Suppressor macrophage treated with lipopolysaccharide for 1 hour (primary cell): Measurements from ENCODE around the gene VIPAS39.

ENCODE experiments used
- DNase-seq, 3 donors: peaks; one replicate each; pipeline ENCODE4 v3.0.0-alpha.2; 2020 to 2022

VIPAS39 gene

DNA sequence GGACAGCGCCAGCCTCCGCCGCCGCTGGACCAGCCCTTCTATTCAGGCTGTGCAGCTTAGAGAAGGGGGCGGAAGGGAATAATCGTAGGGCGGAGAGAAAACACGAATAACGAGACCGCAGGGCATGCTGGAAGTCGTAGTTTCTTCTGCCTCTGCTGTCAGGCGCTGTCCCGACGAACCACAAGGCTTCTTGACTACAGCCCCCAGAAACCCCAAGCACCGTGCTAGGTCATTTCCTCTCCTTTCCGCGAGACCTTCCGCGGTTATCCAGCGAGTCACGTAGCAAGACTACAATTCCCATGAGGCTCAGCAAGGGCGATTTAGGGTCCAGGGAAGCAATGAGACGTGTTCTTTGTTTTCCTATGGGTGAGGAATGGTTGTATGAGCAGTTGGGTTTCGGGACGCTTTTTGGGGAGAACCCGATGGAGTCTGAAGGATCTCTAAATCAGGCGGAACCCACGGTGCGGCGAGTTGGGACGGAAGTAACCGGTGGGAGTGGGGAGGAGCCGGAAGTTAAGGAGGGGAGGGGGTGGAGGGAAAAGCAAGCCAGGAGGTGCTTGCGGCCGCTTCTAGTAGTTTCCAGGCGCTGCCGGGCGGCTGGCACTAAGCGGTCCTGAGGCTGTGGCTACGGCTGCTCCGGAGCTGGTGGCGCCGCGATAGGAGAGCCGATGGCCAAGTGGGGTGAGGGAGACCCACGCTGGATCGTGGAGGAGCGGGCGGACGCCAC lies at the start of gene VIPAS39, which contains the start of gene AHSA1:
Gene VIPAS39 (minus strand): TSS at position 80 of the 727 bp plus-strand sequence. CDS start 3,499 bp downstream, outside the sequence.
Gene AHSA1 (plus strand): TSS at position 572 of the 727 bp plus-strand sequence. CDS start 97 bp downstream, at position 669.
- DNase-seq = peak; percentile 97 to 99 (median 98)

DNA sequence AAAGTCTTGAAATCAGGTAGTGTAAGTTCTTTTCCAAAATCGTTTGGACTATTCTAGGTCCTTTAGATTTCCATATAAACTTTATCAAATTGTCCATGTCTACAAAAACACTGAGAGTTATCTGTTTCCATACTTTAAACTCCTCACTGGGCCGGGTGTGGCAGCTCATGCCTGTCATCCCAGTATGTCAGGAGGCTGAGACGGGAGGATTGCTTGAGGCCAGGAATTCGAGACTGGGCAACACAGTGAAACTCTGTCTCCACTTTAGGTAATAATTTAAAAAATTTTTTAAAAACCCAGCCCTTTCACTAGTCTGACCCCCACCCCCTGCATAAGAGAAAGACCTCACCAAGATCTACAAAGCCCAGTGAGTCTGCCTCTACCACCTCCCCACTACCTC lies 47.6 kb upstream of the VIPAS39 start:
- DNase-seq = no peak

DNA sequence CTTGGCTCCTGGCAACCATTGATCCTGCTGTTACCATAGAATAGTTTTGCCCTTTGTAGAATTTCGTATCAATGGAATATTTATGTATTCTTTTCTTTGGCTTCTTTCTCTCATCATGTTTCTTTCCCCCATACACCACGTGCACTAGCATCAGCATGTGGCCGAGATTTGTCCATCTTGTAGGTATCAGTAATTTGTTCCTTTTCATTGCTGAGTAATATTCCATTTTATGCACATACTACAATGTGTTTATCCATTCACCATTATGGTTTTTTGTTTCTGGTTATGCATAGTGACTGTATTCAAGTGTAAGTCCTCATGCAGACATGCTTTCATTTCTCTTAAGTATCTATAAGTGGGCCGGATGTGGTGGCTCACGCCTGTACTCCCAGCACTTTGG lies 45.7 kb upstream of the VIPAS39 start:
- DNase-seq = no peak

DNA sequence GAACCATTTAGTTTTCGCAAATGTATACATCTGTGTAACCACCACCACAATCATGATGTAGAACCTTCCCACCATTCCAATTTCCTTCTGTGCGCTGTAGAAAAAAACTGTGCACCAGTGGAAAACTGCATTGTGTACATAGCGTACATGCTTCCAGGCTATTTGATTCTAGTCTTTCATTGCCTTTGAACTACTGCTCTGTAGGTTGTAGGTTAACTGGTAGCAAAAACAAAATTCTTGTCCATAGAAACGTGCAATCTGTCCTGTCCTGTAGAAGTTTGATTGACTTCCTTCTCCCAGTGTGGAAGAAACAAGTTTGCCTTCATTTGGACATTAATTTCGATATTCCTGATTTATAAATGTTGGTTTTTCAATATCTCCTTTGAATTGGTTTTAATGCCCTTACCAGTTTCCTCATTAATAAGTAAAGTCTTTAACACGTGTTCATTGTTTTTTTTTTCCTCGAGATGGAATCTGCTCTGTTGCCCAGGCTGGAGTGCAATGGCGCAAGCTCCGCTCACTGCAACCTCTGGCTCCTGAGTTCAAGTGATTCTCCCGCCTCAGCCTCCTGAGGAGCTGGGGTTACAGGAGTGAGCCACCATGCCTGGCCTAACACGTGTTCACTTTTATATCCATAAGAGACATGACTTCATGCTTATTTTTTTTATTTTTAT lies 44.8 kb upstream of the VIPAS39 start:
- DNase-seq = no peak

DNA sequence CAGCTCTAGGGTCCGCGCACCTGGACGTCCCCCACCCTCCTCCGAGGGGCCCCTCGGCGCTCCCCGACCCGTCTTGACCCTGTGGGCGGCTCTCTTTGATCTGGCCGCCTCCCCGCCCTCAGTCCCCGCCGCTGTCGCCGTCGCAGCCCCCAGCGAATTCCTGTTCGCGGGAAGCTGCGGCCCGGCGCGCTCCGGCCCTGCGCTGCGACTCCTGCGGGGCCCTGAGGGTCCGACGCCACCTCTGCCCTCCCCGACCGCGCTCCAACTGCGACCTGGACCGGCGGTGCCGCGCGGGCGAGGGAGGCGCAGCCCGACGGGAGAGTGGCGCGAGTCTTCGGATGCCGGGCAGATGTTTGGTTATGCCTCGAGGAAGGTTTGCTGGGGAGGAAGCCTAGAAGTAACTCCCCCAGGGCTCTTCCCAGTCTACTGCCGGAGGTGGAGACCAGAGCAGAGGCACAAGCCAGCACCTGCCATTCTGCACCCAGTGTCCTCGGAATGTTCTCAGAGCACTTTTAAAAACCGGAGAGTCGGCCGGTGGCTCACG lies 41.7 kb upstream of the VIPAS39 start:
- DNase-seq = peak in 2 of 3 donors; percentile 8 to 32

DNA sequence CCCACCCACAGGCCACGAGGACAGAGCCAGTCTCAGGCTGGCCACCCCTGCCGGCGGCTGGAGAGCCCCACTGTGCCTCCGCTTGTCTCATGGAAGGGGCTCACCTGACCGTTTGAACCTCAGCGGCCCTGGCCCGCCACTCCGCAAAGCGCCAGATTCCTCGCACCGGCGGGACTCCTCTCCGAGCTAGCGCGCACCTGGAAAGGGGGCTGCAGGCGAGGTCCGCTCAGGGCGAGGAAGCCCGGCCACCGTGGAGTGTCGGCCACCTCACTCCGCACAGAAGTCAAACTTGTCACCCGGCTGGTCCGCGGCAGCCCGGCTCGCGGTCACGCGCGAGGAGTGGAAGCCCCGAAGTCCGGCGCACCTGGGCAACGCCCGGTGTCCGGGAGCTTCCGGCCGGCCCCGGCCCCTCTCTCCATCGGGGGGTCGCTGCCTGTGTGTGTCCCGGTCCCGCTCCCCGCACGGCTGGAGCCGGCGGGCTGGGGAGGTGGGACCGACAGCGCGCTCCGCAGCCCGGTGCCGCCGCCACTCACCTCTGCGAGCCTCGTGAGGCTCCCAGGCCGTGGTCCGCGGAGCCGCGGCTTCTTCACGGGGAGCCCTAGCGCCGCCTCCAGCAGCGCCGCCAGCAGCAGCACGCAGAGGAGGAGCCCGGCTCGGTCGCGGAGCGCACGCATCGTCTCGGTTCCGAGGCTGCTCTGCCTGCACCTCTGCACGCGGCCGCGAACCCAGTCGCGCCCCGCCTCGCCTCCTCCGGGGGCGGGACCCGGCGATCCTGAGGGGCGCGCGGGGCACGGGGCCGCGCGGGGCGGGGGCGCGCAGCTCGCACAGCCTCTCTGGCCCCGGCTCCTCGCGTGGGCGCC lies 40.9 kb upstream of the VIPAS39 start, which contains the start of gene ISM2:
Gene ISM2 (minus strand): TSS at position 697 of the 860 bp plus-strand sequence. CDS start 23 bp downstream, at position 674.
- DNase-seq = peak; percentile 39 to 58 (median 45)

DNA sequence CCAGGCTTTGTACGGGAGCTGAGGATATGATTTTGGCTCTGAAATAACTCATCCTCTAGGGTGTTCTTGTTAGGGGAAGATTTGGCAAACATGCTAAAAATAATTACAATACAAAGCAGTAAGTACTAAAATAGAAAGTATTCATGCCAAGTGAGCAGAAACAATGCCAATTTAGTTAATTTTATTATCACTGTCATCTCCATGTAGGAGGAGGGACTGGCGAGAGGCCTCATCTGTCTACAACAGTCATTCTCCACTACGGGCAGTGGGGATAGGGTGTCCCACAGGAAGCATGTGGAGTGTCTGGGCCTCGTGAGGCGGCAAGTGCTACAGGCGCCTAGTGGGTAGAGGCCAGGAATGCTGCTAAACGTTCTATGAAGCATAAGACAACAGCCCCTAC lies 37.9 kb upstream of the VIPAS39 start:
- DNase-seq = no peak

DNA sequence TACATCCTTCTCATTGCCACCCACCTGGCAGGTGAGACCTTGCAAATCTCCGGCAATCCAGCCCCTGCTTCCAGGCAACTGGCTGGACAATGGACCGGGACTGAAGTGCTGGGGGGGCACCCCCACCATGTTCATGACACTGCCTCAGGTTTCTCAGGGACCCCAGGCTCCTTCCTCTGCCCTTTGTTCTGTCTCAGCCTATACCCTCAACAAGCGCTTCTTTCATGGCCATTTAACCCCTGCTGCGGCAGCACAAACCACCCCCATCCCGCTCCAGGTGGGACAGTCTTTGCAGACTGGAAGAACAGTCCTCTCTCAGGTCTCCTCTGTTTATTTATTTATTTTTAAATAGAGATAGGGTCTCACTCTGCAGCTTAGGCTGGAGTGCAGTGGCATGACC lies 33.7 kb upstream of the VIPAS39 start:
- no peak for DNase-seq

DNA sequence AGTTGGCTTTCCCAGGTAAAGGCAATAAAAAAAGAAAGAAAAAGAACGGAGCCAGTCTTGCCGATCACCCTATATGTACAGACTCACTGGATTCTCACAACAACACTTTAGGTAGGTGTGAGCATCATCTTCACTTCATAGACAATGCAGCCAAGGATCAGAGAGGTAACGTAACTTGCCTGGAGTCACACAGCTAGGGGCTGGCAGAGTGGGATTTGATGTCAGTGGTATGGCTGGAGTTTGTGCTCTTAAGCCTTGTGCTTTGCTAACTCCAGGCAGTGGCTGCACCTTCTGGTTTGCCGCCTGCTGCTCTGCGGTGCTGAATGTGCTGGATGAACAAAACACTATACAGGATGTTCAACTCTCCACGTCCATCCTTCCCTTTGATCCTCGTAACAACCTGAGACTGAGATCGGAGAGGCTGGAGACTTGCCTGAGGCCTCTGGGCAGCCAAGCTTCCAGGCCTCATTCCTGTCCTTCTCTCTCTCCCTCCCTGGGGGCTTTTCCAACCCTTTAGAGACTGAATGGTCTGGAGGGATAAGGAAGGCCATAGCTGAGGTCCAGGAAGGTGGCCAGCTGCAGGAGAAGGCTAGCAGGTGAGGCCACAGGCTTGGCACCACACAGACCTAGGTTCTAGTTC lies 33.1 kb upstream of the VIPAS39 start:
- DNase-seq = no peak

DNA sequence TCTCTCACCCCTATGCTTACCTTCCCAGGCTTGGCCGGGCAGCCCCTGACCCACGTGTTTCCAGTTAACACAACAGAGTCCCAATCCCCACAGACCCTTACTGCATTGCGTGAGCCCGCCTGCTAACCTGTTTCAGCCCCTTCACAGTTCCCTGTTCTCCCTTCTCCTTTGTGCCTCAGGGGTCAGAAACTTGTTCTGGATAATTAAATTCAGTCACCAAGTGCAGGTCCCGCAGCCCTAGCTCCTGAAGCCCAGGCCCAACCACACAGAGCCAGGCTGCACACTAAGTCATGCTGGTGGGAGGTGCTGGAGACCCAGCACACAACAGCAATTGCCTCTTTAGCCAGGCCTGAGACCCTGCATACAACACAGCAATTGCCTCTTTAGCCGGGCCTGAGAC lies 31.6 kb upstream of the VIPAS39 start:
- DNase-seq = no peak

DNA sequence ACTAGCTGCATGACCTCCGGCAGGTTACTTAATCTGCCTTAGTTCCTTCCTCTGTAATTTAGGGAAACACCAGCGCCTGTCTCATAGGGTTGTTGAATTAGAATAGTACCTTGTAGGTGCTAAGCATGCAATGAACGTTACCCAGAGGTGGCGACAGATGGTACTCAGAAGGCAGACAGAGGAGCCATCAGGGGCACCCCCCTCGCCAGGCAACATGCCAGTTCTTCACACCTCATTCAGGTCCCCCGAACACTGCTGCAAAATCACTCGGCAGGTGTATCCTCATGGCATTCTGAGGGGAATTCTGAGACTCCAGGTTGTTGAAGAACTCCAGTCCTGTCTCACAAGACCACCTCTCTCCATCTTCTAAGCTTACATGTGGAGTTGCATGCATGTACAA lies 31.2 kb upstream of the VIPAS39 start:
- no peak for DNase-seq

DNA sequence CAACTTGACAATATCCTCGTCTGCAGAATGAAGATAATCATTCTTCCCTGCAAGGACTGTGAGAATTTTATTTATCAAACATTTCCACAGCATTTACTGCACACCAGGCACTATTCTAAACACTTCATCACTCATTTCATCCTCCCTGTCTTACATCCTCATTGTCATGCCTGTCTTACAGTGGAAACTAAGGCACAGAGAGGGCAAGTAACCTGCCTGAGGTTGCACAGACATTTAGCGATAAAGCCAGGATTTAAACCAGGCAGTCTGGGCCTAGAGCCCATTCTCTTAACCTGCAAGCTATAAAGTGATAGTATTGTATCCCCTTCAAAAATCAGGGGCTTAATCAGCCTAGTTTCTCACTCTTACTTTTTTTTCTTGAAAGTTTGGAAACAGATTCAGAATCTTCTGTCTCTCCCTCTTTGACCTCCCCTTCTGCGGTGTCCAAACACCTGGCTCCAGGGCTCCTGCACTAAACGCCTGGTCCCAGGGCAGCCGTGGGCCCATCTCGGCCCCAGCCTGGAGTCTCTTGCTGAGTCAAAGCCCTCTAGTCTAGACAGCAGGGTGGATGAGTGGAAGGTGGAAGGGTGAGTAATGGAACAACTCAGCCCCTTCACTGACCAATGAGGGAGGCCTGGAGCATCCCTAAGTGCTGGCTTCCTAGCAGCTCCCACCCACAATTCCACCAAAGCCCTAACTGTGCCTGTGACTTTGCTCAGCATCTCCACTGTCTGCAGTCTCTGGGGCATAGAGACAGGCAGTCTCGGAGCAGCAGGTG lies 28.7 kb upstream of the VIPAS39 start:
- no peak for DNase-seq

DNA sequence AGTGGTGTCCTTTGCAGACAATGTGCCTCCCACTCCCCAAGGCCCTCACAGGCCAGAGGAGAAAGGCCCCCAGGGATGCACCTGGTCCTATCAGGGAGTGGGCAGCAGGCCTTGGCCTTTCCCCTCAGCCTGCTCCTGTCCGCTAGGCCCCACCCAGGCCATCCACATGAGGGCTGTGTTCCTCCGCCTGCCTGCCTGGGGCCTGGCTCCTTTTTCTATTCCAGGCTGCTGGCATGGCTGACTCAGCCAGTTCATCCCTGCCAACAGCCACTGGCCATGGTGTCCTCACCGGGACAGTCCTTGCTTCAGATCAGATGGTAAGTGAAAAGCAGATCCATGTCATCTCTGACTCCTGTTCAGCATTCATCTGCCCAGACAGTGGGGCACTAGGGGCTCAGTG lies 27.9 kb upstream of the VIPAS39 start:
- DNase-seq = no peak

DNA sequence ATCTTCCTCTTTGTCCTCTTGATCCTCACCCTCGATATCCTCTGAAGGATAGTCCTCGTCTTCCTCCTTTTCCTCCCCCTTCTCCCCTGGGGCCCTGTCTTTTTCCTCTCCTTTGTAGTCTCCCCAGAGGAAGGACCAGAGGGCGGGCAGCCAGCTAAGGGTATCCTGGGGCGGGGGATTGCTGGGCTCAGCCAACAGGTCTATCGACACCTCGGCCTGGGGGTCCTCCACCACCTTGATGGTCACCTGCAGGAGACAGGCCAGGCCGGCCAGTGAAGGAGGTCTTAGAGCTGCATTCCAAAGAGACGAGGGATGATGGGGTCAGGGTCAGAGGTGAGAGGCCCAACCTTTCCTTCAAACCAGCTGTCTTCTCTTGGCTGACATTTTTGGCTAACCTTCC lies 25.0 kb upstream of the VIPAS39 start:
- no peak for DNase-seq

DNA sequence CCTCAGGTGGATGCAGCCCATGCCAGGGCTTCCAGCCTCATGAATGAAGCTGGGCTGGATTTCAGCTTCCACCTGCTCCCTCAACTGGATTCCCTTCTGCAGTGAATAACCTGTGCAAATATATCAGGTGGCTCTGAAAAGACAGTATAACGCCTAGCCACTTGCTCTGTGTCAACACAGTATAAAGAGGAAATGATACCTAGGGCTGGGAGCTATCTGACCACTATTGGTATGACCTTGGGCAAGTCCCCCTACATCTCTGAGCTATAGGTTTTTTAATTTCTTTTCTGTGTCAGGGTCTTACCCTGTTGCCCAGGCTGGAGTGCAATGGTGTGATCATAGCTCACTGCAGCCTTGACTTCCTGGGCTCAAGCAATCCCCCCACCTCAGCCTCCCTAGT lies 21.4 kb upstream of the VIPAS39 start:
- DNase-seq = no peak

DNA sequence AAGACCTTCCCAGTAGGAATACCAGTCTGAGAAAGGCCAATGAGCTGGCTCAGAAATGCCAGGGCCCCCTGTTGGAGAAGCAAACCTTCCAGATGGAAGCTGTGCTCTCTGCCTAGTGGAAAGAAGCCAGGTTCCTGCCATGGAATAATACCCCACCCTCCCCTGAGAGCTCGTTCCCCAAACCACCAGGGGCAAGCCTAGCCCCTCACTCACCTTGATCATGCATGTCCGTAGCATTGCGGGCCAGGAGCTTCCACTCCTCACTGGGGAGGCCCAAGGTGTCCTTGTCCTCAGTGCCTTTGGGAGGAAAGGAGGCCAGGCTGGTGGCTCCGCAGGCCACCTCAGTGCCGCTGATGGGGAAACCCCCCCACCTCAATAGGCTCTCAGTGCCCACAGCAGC lies 20.6 kb upstream of the VIPAS39 start:
- DNase-seq = no peak

DNA sequence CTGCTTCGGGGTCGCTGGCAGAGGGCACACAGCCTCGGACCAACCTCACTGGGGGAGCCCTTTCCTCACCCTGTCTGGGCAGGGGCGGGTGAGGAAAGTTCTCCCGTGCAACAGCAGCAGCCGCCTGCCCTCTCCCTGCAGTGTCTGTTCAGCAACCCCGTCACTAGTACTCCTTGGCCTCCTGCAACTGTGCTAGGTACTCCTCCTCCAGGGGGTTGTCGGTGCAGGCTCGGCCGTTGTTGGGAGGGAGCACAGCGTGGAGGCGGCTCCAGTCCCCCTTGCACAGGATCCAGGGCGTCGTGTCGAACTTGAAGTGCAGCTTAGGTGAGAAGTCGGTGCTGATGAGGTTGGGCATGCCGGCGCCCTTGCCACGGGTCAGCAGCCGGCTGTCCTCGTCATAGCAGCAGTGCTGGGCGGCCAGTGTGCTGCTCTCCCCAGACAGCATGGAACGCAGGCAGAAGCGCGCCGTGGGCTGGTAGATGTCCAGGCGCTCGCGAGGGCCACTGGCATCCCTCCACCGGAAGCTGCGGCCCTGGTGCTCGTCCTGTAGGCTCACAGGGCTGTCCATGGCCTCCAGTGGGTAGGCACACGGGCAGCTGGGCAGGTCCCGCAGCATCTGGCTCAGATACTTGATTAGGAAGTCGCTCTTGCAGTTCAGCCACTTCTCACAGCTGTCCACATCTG lies 18.2 kb upstream of the VIPAS39 start:
- no peak for DNase-seq

DNA sequence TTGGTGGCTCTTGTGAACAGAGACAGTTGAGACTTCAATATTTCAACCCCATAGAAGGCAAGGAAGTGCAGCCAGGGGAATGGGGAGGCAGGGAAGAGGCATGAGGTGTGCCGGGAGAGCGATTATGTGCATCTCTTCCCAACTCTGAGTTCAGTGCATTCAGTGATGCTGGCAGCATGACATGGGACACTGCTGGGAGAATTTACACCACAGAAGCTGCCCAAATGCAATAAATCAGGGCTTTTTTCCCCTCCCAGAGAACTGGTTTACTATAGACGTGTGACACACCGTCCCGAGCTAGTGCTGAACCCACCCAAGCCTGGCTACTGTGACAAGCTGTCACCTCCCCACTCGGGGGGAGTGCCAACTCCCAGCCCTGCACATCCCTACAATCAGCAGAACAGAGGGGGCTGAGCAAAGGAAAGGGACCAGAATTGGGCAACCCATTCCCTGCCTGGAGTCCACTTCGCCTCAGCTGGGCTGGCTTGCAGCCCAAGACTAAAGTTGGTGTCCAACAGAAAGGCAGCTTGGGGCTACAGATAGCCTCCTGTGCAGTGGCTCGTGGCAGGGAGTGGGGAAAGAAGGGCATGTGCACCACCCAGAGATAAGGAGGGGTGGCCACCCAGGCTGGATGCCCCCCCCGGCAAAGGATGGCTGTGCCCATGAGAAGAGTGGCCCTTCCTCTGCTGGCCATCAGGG lies 17.2 kb upstream of the VIPAS39 start:
- no peak for DNase-seq

DNA sequence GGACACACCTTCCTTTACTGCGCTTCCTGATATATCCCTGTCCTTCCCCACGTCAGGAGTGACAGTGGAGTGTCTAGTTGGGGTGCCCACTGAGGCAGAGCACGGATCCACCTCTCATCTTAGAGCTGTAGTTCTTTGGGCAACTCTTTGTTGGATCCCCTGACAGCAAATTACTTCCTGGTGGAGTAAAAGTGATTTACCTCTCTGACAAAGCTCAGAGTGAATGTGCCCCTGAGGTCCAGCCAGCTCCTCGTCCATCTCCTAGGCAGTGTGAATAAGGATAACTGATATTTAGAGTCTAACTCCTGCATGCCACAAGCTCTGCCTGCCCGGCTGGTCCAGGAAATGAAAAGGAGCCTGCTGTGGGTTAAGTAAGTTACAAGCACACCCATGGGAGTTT lies 16.5 kb upstream of the VIPAS39 start:
- no peak for DNase-seq

DNA sequence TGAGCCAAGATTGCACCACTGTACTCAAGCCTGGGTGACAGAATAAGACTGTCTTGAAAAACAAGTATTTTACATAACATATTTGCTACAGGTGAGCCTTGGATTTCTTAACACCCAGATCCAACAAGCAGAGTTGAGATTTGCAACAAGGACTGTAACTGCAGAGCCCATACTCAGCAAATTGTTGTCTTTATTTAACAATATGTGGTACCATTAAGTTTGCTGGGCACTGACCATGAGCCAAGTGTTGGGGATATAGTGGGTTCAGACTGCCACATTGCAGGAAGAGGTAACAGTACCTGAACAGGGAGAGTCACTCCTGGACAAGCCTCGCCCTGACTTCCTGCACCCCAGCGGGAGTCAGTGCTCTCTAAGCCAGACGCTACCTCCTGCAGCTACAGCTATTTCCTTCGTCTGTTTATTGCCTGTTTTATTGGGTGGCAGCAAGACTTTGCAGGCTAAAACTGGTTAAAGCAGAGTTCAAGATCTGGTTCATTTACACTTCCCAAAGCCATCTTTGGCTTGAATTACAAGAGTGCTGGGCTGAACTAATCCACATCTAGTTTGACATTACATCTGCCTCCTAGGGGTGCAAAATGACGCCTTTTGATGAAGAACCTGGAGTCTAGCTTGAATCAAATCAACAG lies 12.9 kb upstream of the VIPAS39 start:
- DNase-seq = no peak
